GM19193 (cell line): ENCODE data around the gene MYOCD.

ENCODE experiments used
- POLR2A ChIP-seq: IDR thresholded peaks from 4 replicates; pipeline ENCODE4 v1.6.1; 2011; ENCODE audit not compliant: insufficient read depth, insufficient read length; ENCODE audit errors: extremely low read depth

The MYOCD gene

GRCh38 chr17:12667299-12667958, 1.7 kb downstream of the MYOCD start:
- no peak for TF ChIP-seq POLR2A

DNA sequence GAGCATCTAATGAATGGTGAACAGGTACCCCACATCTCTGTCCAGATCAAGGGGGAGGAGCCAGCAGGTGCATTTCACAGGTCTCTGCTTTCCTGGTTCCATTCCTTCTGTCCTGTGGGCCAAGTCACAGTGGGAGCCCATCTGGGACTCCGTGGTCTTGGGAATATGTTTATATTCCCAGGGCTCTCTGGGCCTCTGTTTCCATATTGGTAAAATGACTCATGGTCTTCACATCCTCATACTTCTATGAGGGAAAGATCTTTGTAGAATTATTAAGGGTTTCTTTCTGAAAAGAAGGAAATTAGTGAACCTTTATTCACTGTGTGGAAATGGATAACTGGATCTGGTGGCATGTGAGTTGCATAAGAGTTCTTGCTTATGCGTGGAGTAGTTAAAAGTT, 6.2 kb downstream of the MYOCD start:
- no peak for TF ChIP-seq POLR2A

- no peak for TF ChIP-seq POLR2A
These were observed 7.3 kb downstream of the MYOCD start for GRCh38 chr17:12672947-12673346.

DNA sequence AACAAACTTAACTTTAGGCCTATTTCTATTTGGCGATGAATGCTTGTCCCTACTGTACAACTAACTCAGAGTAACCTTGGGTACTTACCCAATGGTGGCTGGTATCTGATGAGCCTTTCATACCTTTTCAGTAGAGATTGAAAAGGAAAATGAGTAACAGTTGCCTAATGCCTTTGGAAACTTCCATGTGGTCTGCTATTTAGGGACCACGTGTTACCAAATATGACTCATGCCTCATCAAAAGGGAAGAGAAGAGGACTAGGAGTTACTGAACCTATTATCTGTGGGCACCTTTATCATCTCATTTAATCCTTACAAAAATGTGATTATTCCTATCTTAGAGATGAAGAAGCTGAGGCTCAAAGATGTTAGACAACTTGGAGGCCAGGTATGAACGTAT, 8.1 kb downstream of the MYOCD start:
- TF ChIP-seq POLR2A = no peak

GRCh38 chr17:12680407-12680897, 14.8 kb downstream of the MYOCD start:
- no peak for TF ChIP-seq POLR2A

DNA sequence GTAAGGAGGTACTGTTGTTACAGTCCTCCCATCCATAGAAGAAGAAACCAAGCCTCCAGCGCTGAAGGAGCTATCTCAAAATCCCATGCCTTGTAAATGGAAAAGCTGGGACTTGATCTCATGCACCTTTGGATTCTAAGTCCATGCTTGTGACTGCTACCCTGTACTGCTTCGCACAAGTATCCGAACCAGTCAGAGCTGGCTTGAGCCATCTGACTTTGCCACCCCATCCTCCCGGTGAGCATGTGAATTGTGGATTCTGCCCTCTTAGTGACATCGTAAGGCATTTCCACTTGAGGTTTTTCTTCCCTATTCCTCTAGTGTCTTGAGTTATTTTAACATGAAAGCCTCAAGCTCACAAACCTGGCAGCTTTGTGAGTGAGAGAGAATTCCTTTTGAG, 15.3 kb downstream of the MYOCD start:
- TF ChIP-seq POLR2A = no peak

- TF ChIP-seq POLR2A = no peak
These were observed 17.6 kb downstream of the MYOCD start for GRCh38 chr17:12683299-12683698.

- TF ChIP-seq POLR2A = no peak
These were observed 20.8 kb downstream of the MYOCD start for GRCh38 chr17:12686486-12686885.

- no peak for TF ChIP-seq POLR2A
These were observed 22.7 kb downstream of the MYOCD start for GRCh38 chr17:12688382-12688781.

- no peak for TF ChIP-seq POLR2A
These were observed 25.5 kb downstream of the MYOCD start for GRCh38 chr17:12691173-12691572.

- no peak for TF ChIP-seq POLR2A
These were observed 27.9 kb downstream of the MYOCD start for GRCh38 chr17:12693640-12694039.

GRCh38 chr17:12706070-12706469, 40.4 kb downstream of the MYOCD start:
- no peak for TF ChIP-seq POLR2A

- no peak for TF ChIP-seq POLR2A
These were observed 43.4 kb downstream of the MYOCD start for GRCh38 chr17:12709063-12709462.

GRCh38 chr17:12712415-12712814, 46.7 kb downstream of the MYOCD start:
- no peak for TF ChIP-seq POLR2A

DNA sequence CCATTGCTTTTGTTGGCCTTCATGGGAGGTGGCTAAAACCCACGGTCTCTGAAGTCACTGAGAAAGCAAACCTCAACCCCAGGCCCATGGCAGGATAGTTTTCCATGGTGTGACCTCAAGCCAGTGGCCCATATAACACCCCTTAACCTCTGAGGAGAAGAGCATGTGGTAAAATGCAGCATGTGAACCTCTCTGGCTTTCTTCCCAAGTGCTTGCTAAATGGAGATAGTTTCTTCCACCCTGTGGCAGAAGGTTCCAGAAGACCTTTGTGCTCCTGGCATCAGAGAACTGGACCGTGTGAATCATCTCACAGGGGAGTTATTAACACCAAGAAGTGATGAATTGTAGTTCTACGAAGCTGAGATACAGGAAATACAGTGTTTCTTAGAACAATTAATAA, 47.3 kb downstream of the MYOCD start:
- no peak for TF ChIP-seq POLR2A

- TF ChIP-seq POLR2A = no peak
These were observed 54.3 kb downstream of the MYOCD start for GRCh38 chr17:12719948-12720347.

- TF ChIP-seq POLR2A = no peak
These were observed 55.9 kb downstream of the MYOCD start for GRCh38 chr17:12721581-12721980.
